GM23338 (cell line): ENCODE results near the gene OVCH1.

Experiments
- CREB1 ChIP-seq: fragments of 250-450 bp; sonication (Bioruptor Pico); IDR thresholded peaks from 2 replicates; pipeline ENCODE4 v1.5.0; 2020; ENCODE audit warnings: low read depth, mild to moderate bottlenecking, moderate library complexity
- EZH2 ChIP-seq: fragments of 200-600 bp; sonication (generic); IDR thresholded peaks from one replicate; pipeline ENCODE4 v1.8.0; 2017; ENCODE audit warnings: antibody characterized with exemption, mild to moderate bottlenecking, low read depth; ENCODE audit not compliant: unreplicated experiment
- EZH2phosphoT487 ChIP-seq: fragments of 200-600 bp; sonication (generic); IDR thresholded peaks from one replicate; pipeline ENCODE4 v1.8.1; 2018; ENCODE audit warnings: antibody characterized with exemption; ENCODE audit not compliant: unreplicated experiment
- JUNB ChIP-seq: IDR thresholded peaks from one replicate; pipeline ENCODE4 v1.6.1; 2016; ENCODE audit warnings: antibody characterized with exemption; ENCODE audit not compliant: unreplicated experiment
- POLR2AphosphoS5 ChIP-seq: IDR thresholded peaks from 2 replicates; pipeline ENCODE4 v1.6.1; 2016; ENCODE audit warnings: antibody characterized with exemption, low read depth
- ZNF114 ChIP-seq: fragments of 250-450 bp; sonication (Bioruptor Pico); IDR thresholded peaks from 2 replicates; pipeline ENCODE4 v1.5.0; 2020; ENCODE audit warnings: mild to moderate bottlenecking, moderate library complexity
- TF ChIP-seq, protein P1 (sequence below), 2 experiments: fragments of 200-600 bp in 1 of 2; sonication (generic) in 1 of 2; conservative IDR thresholded peaks; 2 replicates each; pipeline versions ENCODE4 v1.5.1 to v1.6.1; 2016 to 2017; ENCODE audit warnings: antibody characterized with exemption in 2 of 2, low read depth in 2 of 2, mild to moderate bottlenecking in 2 of 2, moderate library complexity in 1 of 2
- TF ChIP-seq, protein P2 (sequence below): IDR thresholded peaks from one replicate; pipeline ENCODE4 v1.6.1; 2018; ENCODE audit warnings: antibody characterized with exemption; ENCODE audit not compliant: unreplicated experiment
- TF ChIP-seq, protein P3 (sequence below): fragments of 250-450 bp; sonication (Bioruptor Pico); IDR thresholded peaks from 2 replicates; pipeline ENCODE4 v1.5.0; 2020; ENCODE audit warnings: mild to moderate bottlenecking, moderate library complexity
- TF ChIP-seq, protein P4 (sequence below): IDR thresholded peaks from 2 replicates; pipeline ENCODE4 v1.6.1; 2016; ENCODE audit warnings: antibody characterized with exemption

DNA sequence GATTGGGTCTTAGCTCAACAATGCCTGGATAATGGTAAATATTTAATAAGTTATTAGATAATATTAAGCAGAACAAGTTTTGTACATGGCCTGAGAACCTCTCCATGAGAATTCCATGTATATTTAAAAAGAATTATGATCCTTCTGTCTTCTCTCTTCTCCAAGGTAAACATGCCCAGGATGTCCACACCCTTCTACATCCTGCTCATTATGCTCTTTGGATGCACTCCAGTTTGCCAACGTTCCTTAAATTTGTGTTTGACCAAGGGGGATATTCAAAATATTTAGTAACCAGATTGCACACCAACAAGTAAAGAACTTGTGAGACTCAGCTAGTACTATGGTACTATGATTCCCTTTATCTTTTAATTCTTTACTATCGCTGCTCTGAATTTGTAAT is 71.8 kb downstream of the OVCH1 start:
- TF ChIP-seq, protein P1, sequence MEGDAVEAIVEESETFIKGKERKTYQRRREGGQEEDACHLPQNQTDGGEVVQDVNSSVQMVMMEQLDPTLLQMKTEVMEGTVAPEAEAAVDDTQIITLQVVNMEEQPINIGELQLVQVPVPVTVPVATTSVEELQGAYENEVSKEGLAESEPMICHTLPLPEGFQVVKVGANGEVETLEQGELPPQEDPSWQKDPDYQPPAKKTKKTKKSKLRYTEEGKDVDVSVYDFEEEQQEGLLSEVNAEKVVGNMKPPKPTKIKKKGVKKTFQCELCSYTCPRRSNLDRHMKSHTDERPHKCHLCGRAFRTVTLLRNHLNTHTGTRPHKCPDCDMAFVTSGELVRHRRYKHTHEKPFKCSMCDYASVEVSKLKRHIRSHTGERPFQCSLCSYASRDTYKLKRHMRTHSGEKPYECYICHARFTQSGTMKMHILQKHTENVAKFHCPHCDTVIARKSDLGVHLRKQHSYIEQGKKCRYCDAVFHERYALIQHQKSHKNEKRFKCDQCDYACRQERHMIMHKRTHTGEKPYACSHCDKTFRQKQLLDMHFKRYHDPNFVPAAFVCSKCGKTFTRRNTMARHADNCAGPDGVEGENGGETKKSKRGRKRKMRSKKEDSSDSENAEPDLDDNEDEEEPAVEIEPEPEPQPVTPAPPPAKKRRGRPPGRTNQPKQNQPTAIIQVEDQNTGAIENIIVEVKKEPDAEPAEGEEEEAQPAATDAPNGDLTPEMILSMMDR (conservative IDR thresholded peaks at IDR 0.05; ENCODE audit: low read depth in 2 of 2): no peak
- TF ChIP-seq, protein P2, sequence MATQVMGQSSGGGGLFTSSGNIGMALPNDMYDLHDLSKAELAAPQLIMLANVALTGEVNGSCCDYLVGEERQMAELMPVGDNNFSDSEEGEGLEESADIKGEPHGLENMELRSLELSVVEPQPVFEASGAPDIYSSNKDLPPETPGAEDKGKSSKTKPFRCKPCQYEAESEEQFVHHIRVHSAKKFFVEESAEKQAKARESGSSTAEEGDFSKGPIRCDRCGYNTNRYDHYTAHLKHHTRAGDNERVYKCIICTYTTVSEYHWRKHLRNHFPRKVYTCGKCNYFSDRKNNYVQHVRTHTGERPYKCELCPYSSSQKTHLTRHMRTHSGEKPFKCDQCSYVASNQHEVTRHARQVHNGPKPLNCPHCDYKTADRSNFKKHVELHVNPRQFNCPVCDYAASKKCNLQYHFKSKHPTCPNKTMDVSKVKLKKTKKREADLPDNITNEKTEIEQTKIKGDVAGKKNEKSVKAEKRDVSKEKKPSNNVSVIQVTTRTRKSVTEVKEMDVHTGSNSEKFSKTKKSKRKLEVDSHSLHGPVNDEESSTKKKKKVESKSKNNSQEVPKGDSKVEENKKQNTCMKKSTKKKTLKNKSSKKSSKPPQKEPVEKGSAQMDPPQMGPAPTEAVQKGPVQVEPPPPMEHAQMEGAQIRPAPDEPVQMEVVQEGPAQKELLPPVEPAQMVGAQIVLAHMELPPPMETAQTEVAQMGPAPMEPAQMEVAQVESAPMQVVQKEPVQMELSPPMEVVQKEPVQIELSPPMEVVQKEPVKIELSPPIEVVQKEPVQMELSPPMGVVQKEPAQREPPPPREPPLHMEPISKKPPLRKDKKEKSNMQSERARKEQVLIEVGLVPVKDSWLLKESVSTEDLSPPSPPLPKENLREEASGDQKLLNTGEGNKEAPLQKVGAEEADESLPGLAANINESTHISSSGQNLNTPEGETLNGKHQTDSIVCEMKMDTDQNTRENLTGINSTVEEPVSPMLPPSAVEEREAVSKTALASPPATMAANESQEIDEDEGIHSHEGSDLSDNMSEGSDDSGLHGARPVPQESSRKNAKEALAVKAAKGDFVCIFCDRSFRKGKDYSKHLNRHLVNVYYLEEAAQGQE: no peak
- no peak for TF ChIP-seq POLR2AphosphoS5
- TF ChIP-seq EZH2: no peak
- no peak for TF ChIP-seq JUNB
- TF ChIP-seq EZH2phosphoT487: no peak
- TF ChIP-seq, protein P3, sequence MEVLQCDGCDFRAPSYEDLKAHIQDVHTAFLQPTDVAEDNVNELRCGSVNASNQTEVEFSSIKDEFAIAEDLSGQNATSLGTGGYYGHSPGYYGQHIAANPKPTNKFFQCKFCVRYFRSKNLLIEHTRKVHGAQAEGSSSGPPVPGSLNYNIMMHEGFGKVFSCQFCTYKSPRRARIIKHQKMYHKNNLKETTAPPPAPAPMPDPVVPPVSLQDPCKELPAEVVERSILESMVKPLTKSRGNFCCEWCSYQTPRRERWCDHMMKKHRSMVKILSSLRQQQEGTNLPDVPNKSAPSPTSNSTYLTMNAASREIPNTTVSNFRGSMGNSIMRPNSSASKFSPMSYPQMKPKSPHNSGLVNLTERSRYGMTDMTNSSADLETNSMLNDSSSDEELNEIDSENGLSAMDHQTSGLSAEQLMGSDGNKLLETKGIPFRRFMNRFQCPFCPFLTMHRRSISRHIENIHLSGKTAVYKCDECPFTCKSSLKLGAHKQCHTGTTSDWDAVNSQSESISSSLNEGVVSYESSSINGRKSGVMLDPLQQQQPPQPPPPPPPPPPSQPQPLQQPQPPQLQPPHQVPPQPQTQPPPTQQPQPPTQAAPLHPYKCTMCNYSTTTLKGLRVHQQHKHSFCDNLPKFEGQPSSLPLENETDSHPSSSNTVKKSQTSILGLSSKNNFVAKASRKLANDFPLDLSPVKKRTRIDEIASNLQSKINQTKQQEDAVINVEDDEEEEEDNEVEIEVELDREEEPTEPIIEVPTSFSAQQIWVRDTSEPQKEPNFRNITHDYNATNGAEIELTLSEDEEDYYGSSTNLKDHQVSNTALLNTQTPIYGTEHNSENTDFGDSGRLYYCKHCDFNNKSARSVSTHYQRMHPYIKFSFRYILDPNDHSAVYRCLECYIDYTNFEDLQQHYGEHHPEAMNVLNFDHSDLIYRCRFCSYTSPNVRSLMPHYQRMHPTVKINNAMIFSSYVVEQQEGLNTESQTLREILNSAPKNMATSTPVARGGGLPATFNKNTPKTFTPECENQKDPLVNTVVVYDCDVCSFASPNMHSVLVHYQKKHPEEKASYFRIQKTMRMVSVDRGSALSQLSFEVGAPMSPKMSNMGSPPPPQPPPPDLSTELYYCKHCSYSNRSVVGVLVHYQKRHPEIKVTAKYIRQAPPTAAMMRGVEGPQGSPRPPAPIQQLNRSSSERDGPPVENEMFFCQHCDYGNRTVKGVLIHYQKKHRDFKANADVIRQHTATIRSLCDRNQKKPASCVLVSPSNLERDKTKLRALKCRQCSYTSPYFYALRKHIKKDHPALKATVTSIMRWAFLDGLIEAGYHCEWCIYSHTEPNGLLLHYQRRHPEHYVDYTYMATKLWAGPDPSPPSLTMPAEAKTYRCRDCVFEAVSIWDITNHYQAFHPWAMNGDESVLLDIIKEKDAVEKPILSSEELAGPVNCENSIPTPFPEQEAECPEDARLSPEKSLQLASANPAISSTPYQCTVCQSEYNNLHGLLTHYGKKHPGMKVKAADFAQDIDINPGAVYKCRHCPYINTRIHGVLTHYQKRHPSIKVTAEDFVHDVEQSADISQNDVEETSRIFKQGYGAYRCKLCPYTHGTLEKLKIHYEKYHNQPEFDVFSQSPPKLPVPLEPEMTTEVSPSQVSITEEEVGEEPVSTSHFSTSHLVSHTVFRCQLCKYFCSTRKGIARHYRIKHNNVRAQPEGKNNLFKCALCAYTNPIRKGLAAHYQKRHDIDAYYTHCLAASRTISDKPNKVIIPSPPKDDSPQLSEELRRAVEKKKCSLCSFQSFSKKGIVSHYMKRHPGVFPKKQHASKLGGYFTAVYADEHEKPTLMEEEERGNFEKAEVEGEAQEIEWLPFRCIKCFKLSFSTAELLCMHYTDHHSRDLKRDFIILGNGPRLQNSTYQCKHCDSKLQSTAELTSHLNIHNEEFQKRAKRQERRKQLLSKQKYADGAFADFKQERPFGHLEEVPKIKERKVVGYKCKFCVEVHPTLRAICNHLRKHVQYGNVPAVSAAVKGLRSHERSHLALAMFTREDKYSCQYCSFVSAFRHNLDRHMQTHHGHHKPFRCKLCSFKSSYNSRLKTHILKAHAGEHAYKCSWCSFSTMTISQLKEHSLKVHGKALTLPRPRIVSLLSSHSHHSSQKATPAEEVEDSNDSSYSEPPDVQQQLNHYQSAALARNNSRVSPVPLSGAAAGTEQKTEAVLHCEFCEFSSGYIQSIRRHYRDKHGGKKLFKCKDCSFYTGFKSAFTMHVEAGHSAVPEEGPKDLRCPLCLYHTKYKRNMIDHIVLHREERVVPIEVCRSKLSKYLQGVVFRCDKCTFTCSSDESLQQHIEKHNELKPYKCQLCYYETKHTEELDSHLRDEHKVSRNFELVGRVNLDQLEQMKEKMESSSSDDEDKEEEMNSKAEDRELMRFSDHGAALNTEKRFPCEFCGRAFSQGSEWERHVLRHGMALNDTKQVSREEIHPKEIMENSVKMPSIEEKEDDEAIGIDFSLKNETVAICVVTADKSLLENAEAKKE (CRISPR knock-in tag): no peak
- TF ChIP-seq CREB1: no peak
- TF ChIP-seq, protein P4, sequence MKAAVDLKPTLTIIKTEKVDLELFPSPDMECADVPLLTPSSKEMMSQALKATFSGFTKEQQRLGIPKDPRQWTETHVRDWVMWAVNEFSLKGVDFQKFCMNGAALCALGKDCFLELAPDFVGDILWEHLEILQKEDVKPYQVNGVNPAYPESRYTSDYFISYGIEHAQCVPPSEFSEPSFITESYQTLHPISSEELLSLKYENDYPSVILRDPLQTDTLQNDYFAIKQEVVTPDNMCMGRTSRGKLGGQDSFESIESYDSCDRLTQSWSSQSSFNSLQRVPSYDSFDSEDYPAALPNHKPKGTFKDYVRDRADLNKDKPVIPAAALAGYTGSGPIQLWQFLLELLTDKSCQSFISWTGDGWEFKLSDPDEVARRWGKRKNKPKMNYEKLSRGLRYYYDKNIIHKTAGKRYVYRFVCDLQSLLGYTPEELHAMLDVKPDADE: no peak
- TF ChIP-seq ZNF114 (CRISPR knock-in tag): no peak
